Smooth muscle cell (in vitro differentiated cells): ENCODE data around the gene ZNF296. TPM values are rescaled to one million over a fixed set of nuclear protein-coding genes. Genes with fewer than 3 reads are reported as not detected.

ENCODE experiments used
- DNase-seq: peaks from one replicate; lab custom pipeline; 2025; ENCODE audit not compliant: unreplicated experiment; lab: John Stamatoyannopoulos, UW
- H2AFZ ChIP-seq: fragments of 200-600 bp; sonication (generic); 2 replicates; pipeline ENCODE4 v1.6.0; 2016; ENCODE audit warnings: antibody characterized with exemption, low read depth, mild to moderate bottlenecking
- H3F3A ChIP-seq: fragments of 200-600 bp; sonication (generic); 2 replicates; pipeline ENCODE4 v1.6.0; 2017; ENCODE audit warnings: antibody characterized with exemption, low read depth
- H3K27ac ChIP-seq: fragments of 200-600 bp; sonication (generic); 2 replicates; pipeline ENCODE4 v1.5.1; 2016; ENCODE audit warnings: low read depth, mild to moderate bottlenecking
- H3K27me3 ChIP-seq: fragments of 200-600 bp; sonication (generic); 2 replicates; pipeline ENCODE4 v1.6.1; 2016; ENCODE audit warnings: low read depth, mild to moderate bottlenecking
- H3K36me3 ChIP-seq: fragments of 200-600 bp; sonication (generic); 2 replicates; pipeline ENCODE4 v1.5.1; 2016; ENCODE audit warnings: low read depth
- H3K4me1 ChIP-seq: fragments of 200-600 bp; sonication (generic); 2 replicates; pipeline ENCODE4 v1.5.1; 2016; ENCODE audit warnings: low read depth
- H3K4me2 ChIP-seq: fragments of 200-600 bp; sonication (generic); 2 replicates; pipeline ENCODE4 v1.6.0; 2016; ENCODE audit warnings: mild to moderate bottlenecking
- H3K4me3 ChIP-seq: fragments of 200-600 bp; sonication (generic); 2 replicates; pipeline ENCODE4 v1.5.1; 2016; ENCODE audit warnings: mild to moderate bottlenecking
- H3K79me2 ChIP-seq: fragments of 200-600 bp; sonication (generic); 2 replicates; pipeline ENCODE4 v1.6.0; 2016; ENCODE audit warnings: low read depth, mild to moderate bottlenecking
- H3K9ac ChIP-seq: fragments of 200-600 bp; sonication (generic); 2 replicates; pipeline ENCODE4 v1.6.0; 2016; ENCODE audit warnings: low read depth
- H3K9me3 ChIP-seq: fragments of 200-600 bp; sonication (generic); replicated peaks from 2 replicates; pipeline ENCODE4 v1.5.1; 2016; ENCODE audit warnings: low read depth
- H4K20me1 ChIP-seq: fragments of 200-600 bp; sonication (generic); 2 replicates; pipeline ENCODE4 v1.6.0; 2016; ENCODE audit warnings: low read depth
- WGBS: methylation state at CpG from one replicate; pipeline ENCODE4 v1.1.7; 2016; ENCODE audit warnings: low lambda C conversion rate; 5-methylcytosine and 5-hydroxymethylcytosine counted together
- polyA plus RNA-seq: library from polyadenylated mRNA; unstranded; fragments of >200 nt; fragmentation: Nextera tagmentation; extraction: Ambion mirVana; gene quantifications from 2 replicates; pipeline ENCODE4 v1.2.1, GENCODE V29; 2016
- total RNA-seq: library from RNA; depleted of rRNA; stranded (reverse); fragments of >200 nt; gene quantifications from 2 replicates; pipeline ENCODE4 v1.2.3, GENCODE V29; 2014
- TF ChIP-seq, protein P1 (sequence below): fragments of 200-600 bp; sonication (generic); IDR thresholded peaks from 2 replicates; pipeline ENCODE4 v1.5.1; 2017; ENCODE audit warnings: borderline replicate concordance, mild to moderate bottlenecking, antibody characterized with exemption; ENCODE audit not compliant: insufficient read depth, poor library complexity, severe bottlenecking

ZNF296 gene
- total and polyA plus RNA-seq, 2 experiments from 2014 or later = 0.21 to 1.1 TPM

DNA sequence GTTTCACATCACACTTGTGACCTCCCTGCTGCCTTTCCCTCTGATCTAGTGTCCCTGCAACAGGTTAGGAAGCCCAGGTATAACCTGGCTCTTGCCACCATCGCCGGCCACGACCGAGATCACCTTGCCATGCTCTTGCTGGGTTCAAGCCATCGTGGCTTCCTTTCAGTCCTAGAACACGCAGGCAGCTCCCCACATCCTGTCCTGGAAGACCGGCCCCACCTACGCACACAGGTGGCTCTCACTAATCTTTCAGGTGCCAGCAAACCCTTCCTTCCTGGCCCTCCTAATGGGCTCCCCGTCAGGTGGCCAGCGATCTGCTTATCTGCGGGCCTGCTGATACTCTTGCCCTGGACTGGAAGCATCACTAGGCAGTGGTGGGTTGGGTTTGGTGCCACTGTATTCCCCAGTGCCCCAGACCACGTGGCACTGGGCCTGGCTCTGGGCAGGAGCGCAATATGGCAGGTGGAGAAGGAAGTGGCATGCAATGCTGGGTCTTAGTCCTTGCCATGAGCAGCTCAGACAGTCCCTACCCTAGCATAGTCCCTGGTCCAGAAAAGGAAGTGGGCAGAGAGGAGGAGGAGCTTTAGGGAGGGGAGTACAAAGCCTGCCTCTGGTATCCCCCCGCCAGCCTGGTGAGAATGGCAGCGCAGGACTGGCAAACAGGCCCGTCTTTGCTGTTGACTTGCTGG, 28.5 kb upstream of the ZNF296 start:
- Histone ChIP-seq H3K36me3 (no peaks in the 10 kb centered on the region), H3F3A (no peaks in the 10 kb centered on the region), H3K79me2 (peaks cover 97% of the 10 kb centered on the region), H3K9me3 (no peaks in the 10 kb centered on the region), H2AFZ (no peak overlapping the region), H4K20me1 (peaks cover 100% of the 10 kb centered on the region), H3K4me3 (no peak overlapping the region), H3K4me1 (peaks cover 20% of the 10 kb centered on the region), H3K27me3 (no peaks in the 10 kb centered on the region), H3K27ac (no peak overlapping the region), H3K4me2 (no peak overlapping the region), H3K9ac (no peak overlapping the region)
- no peak for DNase-seq
- 95% methylated on average over 16 of the region's 16 CpGs for WGBS
- TF ChIP-seq, protein P1, sequence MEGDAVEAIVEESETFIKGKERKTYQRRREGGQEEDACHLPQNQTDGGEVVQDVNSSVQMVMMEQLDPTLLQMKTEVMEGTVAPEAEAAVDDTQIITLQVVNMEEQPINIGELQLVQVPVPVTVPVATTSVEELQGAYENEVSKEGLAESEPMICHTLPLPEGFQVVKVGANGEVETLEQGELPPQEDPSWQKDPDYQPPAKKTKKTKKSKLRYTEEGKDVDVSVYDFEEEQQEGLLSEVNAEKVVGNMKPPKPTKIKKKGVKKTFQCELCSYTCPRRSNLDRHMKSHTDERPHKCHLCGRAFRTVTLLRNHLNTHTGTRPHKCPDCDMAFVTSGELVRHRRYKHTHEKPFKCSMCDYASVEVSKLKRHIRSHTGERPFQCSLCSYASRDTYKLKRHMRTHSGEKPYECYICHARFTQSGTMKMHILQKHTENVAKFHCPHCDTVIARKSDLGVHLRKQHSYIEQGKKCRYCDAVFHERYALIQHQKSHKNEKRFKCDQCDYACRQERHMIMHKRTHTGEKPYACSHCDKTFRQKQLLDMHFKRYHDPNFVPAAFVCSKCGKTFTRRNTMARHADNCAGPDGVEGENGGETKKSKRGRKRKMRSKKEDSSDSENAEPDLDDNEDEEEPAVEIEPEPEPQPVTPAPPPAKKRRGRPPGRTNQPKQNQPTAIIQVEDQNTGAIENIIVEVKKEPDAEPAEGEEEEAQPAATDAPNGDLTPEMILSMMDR = no peak

DNA sequence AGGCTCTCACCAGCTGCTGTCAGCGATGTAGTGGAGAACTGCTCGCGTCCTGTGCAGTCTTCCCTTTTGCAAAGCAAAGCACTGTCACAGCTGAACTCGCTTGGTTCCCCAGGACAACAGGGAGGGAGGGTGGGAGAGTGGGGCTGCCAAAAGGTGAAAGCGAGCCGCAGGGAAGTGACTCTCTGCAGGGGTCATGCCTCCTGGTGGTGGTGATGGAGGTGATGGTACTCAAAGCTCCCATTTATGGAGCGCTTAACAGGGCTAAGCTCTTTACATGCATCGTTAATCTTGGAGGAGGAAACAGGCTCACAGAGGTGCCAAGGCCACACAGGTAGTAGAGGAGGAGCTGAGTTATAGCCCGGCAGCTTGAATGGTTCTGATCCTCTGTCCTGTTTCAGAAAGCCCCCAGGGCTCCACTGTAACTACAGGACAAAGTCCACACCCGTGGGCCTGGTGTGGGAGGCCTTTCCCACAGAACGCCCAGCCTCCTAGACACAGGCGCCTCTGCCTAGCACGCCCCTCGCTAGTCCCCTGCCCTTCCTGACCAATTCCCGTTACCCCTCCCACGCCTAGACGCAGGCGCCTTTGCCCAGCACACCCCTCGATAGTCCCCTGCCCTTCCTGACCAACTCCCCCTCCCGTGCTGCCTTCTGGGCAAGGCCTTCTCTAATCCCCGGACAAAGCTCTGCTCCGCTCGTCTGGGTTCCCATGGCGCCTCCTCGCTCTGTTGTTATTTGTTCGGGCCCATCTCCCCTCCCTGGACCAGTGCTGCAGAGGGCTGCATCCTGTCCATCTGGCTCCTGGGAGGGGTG, 27.4 kb upstream of the ZNF296 start:
- Histone ChIP-seq H3K9ac (no peak overlapping the region), H3K4me2 (no peak overlapping the region), H2AFZ (no peak overlapping the region), H3F3A (no peaks in the 10 kb centered on the region), H3K4me1 (peaks cover 31% of the 10 kb centered on the region), H3K27ac (no peak overlapping the region), H3K79me2 (peaks cover 97% of the 10 kb centered on the region), H3K4me3 (no peak overlapping the region), H3K36me3 (no peaks in the 10 kb centered on the region), H4K20me1 (peaks cover 100% of the 10 kb centered on the region), H3K9me3 (no peaks in the 10 kb centered on the region), H3K27me3 (no peaks in the 10 kb centered on the region)
- DNase-seq = no peak
- TF ChIP-seq, protein P1 = no peak
- WGBS = 67% methylated on average over 25 of the region's 26 CpGs

DNA sequence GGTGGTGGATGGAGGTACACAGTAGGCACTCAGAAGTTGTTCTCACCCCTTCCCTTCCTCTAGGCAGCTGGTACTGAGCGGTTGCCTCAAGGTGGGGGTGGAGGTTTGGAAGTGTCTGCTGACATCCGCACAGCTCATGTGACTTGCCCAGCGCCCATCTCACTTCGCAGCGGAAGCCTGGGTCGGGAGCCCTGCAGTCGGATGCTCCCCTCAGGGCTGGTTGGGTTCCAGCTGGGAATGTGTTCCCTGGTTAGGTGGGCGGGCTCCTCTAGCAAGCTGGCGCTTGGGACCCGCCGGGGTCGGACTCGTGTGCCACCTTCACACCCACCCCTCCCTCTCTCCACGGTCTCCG, 26.9 kb upstream of the ZNF296 start:
- H3K79me2 ChIP-seq = peaks cover 95% of the 10 kb centered on the region
- DNase-seq = no peak
- no peak overlapping the region for H3K9ac ChIP-seq
- H2AFZ ChIP-seq = no peak overlapping the region
- H3K4me1 ChIP-seq = peaks cover 36% of the 10 kb centered on the region
- H3K4me3 ChIP-seq = no peak overlapping the region
- no peaks in the 10 kb centered on the region for H3K9me3 ChIP-seq
- TF ChIP-seq, protein P1 = no peak
- no peaks in the 10 kb centered on the region for H3K27me3 ChIP-seq
- 85% methylated on average over 15 of the region's 15 CpGs for whole genome bisulfite sequencing
- peaks cover 100% of the 10 kb centered on the region for H4K20me1 ChIP-seq
- no peaks in the 10 kb centered on the region for H3F3A ChIP-seq
- H3K4me2 ChIP-seq = no peak overlapping the region
- H3K27ac ChIP-seq = no peak overlapping the region
- H3K36me3 ChIP-seq = no peaks in the 10 kb centered on the region
